ENCODE measurements around the gene CDK5RAP2. TPM values are rescaled to one million over a fixed set of nuclear protein-coding genes. Genes with fewer than 3 reads are reported as not detected.

The CDK5RAP2 gene
- total RNA-seq, 1 experiment from 2014 or later, result 56.4 TPM

DNA sequence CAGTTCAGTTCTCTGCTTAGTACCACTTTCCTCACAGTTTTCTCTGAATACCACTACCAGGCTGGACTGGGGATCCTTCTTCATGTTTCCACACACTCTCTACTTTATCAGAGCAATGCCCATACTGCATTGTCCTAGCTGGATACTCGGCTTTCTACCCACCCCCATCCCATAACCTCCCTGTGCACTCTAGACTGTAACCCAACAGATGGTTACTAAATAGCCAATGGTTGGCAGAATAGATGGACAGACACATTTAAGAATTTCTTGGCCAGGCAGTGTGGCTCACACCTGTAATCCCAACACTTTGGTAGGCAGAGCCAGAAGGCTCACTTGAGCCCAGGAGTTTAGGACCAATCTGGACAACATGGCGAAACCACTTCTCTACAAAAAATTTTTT is 22.8 kb downstream of the CDK5RAP2 start:
- H3K27me3 Mint-ChIP-seq (ENCODE audit: low read depth), result no peaks in the 10 kb centered on the region
- WGBS (ENCODE audit: extremely low coverage, insufficient read length, low lambda C conversion rate), result no CpG with 5 or more reads among the region's 2 CpGs
- no peaks in the 10 kb centered on the region; the same call in 1 of the 2 replicates for H3K79me2 ChIP-seq (ENCODE audit: insufficient read depth, low read length)

More for the DNA sequence above, 22.8 kb downstream of the CDK5RAP2 start:
- no peak overlapping the region for H2BK120ac ChIP-seq (ENCODE audit: low read depth, low read length, poor library complexity, severe bottlenecking)
- no peak overlapping the region for H3K4me2 ChIP-seq (ENCODE audit: insufficient read depth, insufficient read length, low read length)
- H3K23me2 ChIP-seq (ENCODE audit: insufficient read length, low read depth, low read length, poor library complexity, severe bottlenecking), result no peaks in the 10 kb centered on the region
- H3T11ph ChIP-seq (ENCODE audit: low read length), result no peak overlapping the region
- no peak overlapping the region for H3K9ac ChIP-seq (ENCODE audit: extremely low read depth, insufficient read length, low read length)
- no peaks in the 10 kb centered on the region for H3K27me3 ChIP-seq (ENCODE audit: insufficient read depth, low read length)
- H3K9me3 Mint-ChIP-seq, result no peaks in the 10 kb centered on the region
- H3K9me3 ChIP-seq (ENCODE audit: control insufficient read depth, low read depth, low read length), result no peaks in the 10 kb centered on the region
- no peak overlapping the region for H4K91ac ChIP-seq (ENCODE audit: insufficient read length, low read depth, low read length)
- H4K8ac ChIP-seq (replicated peaks; ENCODE audit: insufficient read length, low read depth, low read length), result no peak overlapping the region
- H3K4me3 Mint-ChIP-seq, result no peak overlapping the region
- no peak overlapping the region for H3K27ac ChIP-seq (ENCODE audit: insufficient read length, low read depth, low read length)
- no peak overlapping the region for H2BK20ac ChIP-seq (ENCODE audit: low read depth, low read length, poor library complexity, severe bottlenecking)
- H3K79me1 ChIP-seq (ENCODE audit: insufficient read depth, low read depth, low read length, poor library complexity, severe bottlenecking), result peaks cover 6% of the 10 kb centered on the region
- H2BK5ac ChIP-seq (ENCODE audit: insufficient read length, low read length), result no peak overlapping the region
- no peak overlapping the region for H3K27ac Mint-ChIP-seq
- H3K56ac ChIP-seq (ENCODE audit: insufficient read length, low read depth, low read length), result no peak overlapping the region
- no peak overlapping the region for H4K5ac ChIP-seq (ENCODE audit: insufficient read length, low read depth, low read length)
- H2AFZ ChIP-seq (ENCODE audit: low read length), result no peak overlapping the region
- peaks cover 5 to 33% (median 17%) of the 10 kb centered on the region in 3 experiments; a peak in 6 of 7 replicates for H3K36me3 Mint-ChIP-seq (ENCODE audit: insufficient read depth in 1 of 3, low read depth in 3 of 3)
- H3K14ac ChIP-seq (ENCODE audit: insufficient read depth, low read length), result no peak overlapping the region
- H3K23ac ChIP-seq (ENCODE audit: insufficient read length, low read depth, low read length), result no peak overlapping the region
- H2BK15ac ChIP-seq (ENCODE audit: low read depth, low read length), result no peak overlapping the region
- no peaks in the 10 kb centered on the region for H4K20me1 ChIP-seq (ENCODE audit: control insufficient read depth, insufficient read depth, insufficient read length)
- DNase-seq, result no peak
- H3K4me1 ChIP-seq (ENCODE audit: insufficient read depth, low read length), result no peaks in the 10 kb centered on the region
- no peak overlapping the region for H3K18ac ChIP-seq (ENCODE audit: insufficient read length, low read depth, low read length)
- no peak overlapping the region for H3K4ac ChIP-seq (ENCODE audit: low read depth, low read length)
- TF ChIP-seq, protein P1, sequence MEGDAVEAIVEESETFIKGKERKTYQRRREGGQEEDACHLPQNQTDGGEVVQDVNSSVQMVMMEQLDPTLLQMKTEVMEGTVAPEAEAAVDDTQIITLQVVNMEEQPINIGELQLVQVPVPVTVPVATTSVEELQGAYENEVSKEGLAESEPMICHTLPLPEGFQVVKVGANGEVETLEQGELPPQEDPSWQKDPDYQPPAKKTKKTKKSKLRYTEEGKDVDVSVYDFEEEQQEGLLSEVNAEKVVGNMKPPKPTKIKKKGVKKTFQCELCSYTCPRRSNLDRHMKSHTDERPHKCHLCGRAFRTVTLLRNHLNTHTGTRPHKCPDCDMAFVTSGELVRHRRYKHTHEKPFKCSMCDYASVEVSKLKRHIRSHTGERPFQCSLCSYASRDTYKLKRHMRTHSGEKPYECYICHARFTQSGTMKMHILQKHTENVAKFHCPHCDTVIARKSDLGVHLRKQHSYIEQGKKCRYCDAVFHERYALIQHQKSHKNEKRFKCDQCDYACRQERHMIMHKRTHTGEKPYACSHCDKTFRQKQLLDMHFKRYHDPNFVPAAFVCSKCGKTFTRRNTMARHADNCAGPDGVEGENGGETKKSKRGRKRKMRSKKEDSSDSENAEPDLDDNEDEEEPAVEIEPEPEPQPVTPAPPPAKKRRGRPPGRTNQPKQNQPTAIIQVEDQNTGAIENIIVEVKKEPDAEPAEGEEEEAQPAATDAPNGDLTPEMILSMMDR (conservative IDR thresholded peaks at IDR 0.05), result no peak
- no peak overlapping the region for H2BK12ac ChIP-seq (ENCODE audit: insufficient read length, low read depth, low read length)
- H2AK5ac ChIP-seq (ENCODE audit: insufficient read length, low read length), result no peak overlapping the region
- no peaks in the 10 kb centered on the region for H3K4me1 Mint-ChIP-seq

Data from H9 (cell line).